ENCODE data around the gene HNRNPH1.
"Not testable (repeated sequence)": the region's sequence is repeated elsewhere in the genome, so short reads cannot be mapped to it uniquely, and the experiment has no call there.

DNA sequence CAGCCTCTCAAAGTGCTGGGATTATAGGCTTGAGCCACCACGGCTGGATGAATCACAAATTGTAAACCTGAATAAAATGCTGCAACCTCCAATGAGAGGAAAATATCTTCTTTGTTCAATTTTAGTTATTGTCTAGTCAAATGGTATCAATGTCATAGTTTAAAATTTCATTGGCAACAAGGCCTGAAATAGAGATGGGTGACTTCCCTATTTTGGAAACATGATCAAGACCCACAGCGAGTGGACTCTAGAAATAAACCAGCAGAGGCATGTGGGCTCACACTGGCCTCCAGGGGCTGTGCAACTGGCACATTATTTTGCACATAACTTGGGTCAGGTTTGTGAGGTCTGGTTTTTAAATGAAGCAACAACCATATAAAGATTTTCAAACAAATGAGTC is 29.7 kb upstream of the HNRNPH1 start:
- not testable (repeated sequence) for TF ChIP-seq PATZ1 (CRISPR knock-in tag; IDR thresholded peaks at IDR 0.05; ENCODE audit: borderline replicate concordance); POU6F1 (CRISPR knock-in tag; IDR thresholded peaks at IDR 0.05; ENCODE audit: borderline replicate concordance, low read depth); ZFP3 (CRISPR knock-in tag; IDR thresholded peaks at IDR 0.05); ZFP30 (CRISPR knock-in tag; IDR thresholded peaks at IDR 0.05); RARB (CRISPR knock-in tag; IDR thresholded peaks at IDR 0.05); ISL1 (CRISPR knock-in tag; IDR thresholded peaks at IDR 0.05); GLIS3 (CRISPR knock-in tag; IDR thresholded peaks at IDR 0.05); ZNF565 (CRISPR knock-in tag; conservative IDR thresholded peaks at IDR 0.05; ENCODE audit: low read depth); ESRRG (CRISPR knock-in tag; IDR thresholded peaks at IDR 0.05); ZC3H10 (CRISPR knock-in tag; IDR thresholded peaks at IDR 0.05); ZNF70 (CRISPR knock-in tag; IDR thresholded peaks at IDR 0.05)

Data from SK-N-SH treated with all-trans-retinoic acid at 6 μM for 48 hours (cell line).